GM21717 (cell line): Measurements from ENCODE around the gene S100A3.

Source experiments
- ATAC-seq: cut with Tn5 transposase; IDR thresholded peaks from one replicate; pipeline ENCODE4 v1.9.1; 2021; ENCODE audit warnings: mild to moderate bottlenecking, moderate library complexity; ENCODE audit not compliant: unreplicated experiment

S100A3 gene

GRCh38 chr1:153550398-153550758, 1.3 kb upstream of the S100A3 start:
- ATAC-seq = no peak

GRCh38 chr1:153549741-153550397, 811 bp upstream of the S100A3 start:
- no peak for ATAC-seq

DNA sequence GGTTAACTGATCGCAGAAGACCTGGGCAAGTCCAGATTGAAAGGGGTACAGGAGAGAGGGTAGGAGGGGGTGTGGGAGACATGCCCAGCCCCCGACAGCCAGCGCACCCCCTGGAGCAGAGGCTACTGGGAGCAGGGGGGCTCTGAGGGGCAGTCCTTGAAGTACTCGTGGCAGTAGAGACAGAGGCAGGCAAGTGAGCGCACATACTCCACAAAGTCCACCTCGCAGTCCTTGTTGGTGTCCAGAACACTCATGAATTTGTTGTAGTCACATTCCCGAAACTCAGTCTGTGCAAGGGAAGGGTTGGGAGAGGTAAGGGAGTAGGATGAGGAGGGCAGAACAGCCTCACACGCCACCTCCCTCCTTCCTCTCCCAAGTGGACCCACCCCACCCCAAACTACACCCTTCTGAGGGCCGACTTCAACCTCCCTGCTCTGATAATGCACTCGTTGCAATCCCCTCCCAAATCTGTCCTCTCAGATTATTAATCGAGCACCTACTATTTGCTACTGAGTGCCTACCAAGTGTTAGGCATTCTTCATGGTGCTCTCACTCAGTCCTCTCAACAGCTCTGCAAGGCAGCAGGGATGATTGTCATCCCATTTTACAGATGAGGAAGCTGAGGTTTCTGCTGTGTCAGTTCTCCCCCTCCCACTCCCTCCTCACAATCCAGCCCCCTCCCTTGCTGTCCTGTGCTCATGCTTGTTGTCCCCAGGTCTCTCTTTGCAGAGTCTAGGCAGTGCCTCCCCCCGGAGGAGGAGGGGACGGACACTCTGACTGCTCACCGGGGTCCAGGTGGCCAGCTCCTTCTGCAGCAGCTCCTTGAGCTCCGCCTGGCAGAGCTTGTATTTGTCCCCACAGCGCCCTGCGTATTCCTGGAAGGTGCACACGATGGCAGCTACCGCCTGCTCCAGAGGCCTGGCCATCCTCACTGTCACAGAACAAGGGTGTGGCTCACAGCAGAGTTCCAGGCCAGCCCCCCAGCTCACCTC, 1.2 kb downstream of the S100A3 start:
- ATAC-seq = no peak

DNA sequence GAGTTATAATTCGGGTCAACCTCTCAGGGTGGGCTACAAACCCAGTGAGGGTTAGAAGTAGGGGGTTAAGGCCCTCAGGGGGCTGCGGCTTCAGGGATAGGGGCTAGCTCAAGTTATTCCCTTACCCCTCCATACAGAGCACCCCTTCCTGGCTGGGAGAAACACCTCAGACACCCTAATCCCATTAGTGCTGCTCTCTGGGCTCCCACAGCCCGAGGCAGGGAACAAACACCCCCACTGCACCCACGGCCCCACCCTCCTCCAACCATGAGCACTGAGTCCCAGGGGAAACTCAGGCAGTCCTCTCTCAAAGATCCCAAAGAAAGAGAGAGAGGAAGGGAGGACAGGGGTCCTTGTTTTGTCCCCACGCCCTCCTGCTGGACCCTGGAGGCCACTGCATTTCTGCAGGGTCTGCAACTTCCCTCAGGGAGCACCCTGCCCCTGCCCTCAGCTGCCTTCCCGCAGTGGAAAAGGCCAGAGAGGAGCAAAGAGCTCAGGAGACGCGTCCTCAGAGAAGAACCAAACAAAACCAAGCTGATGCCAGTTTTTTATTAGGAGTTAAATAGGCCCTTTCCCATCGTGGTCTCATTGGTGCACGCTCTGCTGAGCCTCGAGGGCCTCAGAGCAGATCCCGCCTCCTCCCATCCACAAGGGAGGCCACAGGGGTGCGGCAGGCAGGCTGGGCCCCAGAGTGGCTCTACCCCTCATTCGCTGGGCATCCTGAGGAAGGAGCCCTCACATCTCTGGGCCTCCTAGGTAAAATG, 2.1 kb downstream of the S100A3 start:
- ATAC-seq = no peak

DNA sequence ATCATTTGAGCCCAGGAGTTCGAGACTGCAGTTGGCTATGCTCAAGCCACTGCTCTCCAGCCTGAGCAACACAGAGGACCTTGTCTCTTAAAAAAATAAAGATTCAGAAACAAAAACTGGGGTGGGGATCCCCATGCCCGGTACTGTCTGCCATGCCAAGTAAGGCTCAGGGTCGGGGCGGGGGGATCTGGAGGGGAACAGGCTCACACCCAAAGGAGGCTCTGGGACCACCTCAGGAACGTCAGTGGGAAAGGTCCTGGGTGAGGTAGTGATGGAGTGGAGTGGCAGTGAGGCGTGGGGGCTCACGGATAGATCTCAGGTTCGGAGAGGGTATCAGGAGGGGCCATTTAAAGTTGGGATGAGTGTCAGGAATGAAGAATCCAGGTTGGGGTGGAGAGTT, 2.7 kb downstream of the S100A3 start:
- no peak for ATAC-seq

- no peak for ATAC-seq
Observed at GRCh38 chr1:153545067-153546055, 3.7 kb downstream of the S100A3 start, which contains the start of gene S100A4. Gene S100A4 (minus strand): TSS chr1:153545806. CDS start chr1:153544794, 1,012 bp downstream.

DNA sequence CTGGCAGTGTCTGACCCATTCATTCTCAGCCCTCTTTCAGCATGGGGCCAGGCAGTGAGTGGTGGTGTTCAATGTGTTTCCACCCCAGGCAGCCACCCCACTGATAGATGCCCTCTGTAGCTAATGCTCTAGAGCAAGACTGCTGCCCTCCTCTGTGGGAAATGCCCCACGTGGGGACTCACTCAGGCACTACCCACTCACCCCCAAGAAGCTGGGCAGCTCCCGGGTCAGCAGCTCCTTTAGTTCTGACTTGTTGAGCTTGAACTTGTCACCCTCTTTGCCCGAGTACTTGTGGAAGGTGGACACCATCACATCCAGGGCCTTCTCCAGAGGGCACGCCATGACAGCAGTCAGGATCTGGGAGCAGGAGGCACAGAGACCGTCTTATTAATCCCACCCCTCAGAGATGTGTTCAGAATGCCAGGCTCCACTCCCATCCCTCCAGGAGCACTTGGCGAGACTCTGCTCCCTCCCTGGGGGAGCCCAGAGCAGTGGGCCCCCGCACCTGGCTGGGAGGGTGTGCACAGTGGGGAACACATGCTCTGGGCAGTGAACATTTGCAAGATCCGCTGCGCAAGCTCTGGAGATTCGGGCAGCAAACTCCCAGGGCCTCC, 4.5 kb downstream of the S100A3 start:
- no peak for ATAC-seq

GRCh38 chr1:153543736-153544135, 5.3 kb downstream of the S100A3 start:
- ATAC-seq = no peak

DNA sequence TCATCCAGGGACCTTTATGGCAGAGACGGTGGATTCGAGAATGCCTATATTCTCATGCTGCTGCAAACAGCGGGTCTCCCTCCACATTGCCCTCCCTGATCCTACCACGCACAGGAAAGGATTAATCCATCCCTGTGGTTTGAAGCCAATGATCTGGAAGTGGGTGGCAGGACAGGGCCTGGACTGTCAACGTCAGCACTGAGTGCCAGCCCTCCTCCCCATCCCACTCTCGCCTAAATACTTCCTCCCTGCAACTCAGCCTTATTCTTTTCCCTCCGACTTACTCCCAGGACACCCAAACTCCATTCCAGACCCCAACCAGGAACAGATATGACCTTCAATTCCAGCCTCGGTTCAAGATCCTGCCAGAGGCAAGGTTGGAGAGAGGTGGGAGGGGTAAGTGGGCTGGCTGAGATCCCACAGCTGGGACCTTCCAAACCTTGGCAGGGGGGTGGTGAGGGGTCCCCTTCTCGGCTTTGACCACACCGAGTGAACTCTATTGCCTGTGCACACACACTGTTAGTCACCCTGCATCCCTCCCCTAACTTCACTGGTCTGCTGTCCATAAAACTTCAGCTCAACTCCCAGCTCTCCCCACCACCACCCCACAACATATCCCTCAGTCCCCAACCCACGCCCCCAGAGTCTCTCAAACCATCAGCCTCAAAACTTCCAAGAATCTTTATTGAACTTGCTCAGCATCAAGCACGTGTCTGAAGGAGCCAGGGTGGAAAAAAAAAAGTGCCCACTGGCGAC, 5.9 kb downstream of the S100A3 start:
- no peak for ATAC-seq

DNA sequence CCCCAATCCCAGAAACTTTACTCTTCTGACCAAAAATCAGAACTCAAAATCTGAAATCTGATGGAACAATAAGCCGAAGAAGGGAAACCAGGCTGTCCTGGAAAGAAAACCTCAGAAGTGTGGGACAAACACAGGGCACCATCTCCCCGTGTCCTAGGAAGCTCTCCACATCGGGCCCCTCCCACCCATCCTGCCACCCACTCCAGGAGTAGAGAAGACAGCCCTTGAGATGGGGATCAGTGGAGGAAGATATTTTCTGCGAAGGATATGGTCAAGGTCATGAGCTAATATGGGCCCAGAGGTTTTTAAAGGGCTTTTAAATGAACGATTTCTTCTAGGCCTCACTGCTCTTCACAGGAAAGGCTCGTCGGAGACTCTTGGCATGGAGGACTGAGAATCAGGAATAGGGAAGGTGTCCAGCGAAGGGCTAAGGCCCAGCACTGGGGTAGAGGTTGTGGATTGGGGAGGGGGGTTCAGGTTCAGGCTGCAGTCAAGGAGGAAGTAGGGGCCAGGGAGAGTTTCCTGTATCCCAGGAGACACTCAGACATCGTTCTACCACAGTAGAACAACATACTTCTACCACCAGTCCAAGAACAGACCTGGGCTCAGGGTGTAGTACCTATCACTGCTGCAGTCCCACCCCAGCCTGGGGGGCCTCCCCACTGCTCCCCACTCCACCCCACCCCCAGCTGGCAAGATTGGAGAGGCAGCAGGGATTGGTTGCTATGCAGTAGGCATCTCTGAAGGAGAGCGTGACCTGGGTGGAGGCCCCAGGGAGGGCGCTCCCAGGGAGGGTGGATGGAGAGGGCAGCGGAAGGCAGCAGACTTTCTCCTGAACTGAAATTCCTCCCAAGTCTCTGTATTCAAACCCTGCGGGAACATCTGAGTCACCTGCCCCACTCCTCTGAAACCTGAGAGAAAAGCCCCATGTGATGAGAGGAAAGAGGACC, 7.1 kb downstream of the S100A3 start:
- ATAC-seq = no peak

DNA sequence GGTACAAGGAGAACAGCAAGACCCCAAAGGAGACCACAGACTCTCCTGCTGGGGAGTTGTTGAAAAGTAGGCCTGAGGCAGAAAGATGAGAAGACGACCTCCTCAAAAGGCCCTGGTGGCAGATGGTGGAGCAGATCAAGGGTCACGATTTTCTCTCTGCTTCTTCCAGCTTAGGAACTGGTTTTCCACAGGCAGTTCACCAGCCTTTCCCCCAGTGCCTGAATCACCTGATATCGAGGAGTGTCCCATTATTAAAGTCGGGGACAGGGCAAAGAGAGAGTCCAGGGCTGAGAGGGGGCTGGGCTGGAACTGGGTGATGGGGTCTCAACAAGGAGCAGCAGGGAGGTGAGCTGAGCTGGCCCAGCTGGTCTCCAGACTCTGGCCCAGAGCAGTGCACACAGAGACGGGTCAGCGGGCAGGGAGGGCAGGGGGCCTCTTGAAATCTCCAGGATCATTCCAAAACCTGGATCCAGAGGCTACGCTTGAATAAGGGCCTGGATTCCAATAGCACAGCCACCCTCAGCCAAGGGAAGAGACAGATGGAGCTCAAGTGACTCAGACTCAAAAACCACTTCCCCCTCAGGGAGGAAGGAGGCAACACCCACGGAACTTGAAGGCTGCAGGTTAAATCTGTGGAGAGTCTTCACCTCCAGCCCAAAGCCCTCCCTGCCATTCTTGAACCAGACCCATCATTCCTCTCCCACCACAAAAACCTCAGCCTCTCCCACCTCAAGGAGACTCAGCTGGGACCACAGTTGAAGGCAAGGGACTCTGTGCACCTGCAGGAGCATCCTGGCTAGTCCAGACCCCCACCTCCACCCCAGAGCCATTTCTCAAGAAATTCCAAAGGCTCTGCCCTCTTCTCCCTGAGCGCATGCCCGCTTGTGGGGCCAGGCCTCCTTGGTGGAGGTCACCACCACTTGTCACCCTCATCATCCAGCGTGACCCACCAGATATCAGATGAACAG, 8.4 kb downstream of the S100A3 start, which contains the start of gene S100A5:
Gene S100A5 (minus strand): TSS at position 541 of the 968 bp plus-strand sequence. CDS start 743 bp downstream, outside the sequence.
- no peak for ATAC-seq

GRCh38 chr1:153539395-153540093, 9.5 kb downstream of the S100A3 start:
- no peak for ATAC-seq

DNA sequence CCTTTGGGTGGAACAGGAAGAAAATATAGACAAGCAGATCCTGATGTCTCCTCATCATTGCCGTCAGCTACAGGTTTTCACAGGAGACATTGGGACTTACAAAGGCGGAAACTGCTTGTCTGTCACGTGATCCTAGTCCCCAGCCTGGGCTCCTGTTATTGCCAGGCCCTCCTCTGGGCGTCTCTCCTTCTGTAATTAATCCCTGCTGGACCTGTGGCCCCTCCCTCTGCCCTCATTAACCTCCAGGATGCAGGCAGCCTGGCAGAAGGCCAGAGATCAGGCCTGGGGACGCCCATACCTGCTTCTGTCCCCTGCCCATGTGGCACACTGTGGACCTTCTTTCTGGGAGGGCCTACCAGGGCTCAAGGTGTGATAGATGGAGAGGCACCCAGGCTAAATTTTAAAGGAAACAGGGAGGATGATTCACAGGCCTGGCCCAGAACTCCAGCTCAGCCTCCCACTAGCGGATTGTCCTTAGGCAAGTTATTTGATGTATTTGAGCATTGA, 10.7 kb downstream of the S100A3 start:
- ATAC-seq = no peak

GRCh38 chr1:153537376-153537730, 11.7 kb downstream of the S100A3 start:
- no peak for ATAC-seq

GRCh38 chr1:153536671-153537375, 12.2 kb downstream of the S100A3 start:
- no peak for ATAC-seq
